GM19452 (cell line): ENCODE data around the gene RAPGEF3.
A peak's percentile ranks its signal among the peaks of the same experiment; 100 is the strongest.

Source experiments
- ATAC-seq: cut with Tn5 transposase; IDR thresholded peaks from one replicate; pipeline ENCODE4 v1.9.1; 2021; ENCODE audit not compliant: unreplicated experiment

Gene RAPGEF3

DNA sequence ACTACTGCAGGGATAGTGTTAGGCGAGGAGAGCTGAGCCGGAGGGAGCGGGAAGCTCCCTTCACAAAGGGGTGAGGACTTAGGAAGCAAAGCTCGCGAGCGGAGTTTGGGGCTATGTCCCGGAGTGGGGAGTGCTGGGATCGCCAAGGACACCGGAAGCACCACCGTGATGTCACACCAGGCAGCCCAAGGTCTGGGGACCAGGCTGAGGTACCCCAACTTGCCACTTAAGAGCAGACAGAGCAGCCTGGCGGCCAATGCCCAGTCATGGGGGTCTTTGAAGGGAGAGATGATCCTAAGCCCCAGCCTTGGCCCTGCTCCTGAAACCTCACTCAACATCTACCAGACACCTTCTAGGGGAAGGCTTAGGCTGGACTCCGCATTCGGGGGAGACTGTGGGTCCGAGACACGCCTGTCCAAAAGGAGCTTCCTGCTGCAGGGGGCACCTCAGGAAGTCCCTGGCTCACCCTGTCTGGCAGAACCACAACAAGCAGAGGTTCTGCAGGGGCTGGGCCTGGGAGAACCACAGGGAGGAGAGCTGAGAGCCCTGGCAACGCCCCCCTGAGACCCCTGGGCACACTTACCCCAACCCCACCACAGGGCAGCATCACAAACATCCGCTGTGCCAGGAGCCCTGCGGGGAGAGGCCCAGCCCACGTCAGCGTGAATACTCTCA is 32.1 kb upstream of the RAPGEF3 start:
- ATAC-seq = no peak

DNA sequence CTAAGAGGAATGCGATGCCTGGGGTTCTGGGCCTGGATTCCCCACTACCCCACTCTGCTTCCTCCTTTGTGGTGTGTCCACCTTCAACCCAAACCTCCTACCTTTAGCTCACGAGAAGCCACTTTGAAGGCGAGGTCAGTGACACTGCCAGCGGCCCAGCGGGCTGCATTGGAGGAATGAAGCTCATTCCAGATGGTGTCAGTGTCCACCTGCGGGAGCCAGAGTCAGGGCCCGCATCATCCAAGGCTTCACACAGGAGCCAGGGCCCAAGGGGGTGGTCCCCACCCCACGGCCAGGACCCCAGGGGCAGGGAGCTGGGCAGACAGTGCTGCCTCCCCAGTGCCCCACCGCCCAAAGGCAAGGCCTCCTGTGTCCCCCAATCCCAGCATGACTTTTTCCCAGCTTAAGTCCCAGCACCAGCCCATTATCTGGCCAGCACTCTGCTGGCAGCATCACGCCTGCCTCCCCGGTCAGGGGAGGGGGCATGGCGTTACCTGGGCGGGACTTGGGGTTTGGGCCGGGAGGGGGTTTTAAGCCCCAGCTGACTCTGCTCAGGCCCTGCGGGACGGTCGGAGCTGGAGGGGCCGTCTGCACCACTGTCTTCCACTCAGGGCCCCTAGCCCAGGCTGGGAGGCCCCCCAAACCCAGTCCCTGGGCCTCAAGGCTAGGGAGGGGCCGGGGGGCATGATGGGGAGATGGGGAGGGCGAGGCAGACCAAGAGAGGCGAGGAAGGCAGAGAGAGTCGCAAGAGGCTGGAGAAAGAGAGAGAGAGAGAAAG is 31.2 kb upstream of the RAPGEF3 start:
- ATAC-seq = no peak

DNA sequence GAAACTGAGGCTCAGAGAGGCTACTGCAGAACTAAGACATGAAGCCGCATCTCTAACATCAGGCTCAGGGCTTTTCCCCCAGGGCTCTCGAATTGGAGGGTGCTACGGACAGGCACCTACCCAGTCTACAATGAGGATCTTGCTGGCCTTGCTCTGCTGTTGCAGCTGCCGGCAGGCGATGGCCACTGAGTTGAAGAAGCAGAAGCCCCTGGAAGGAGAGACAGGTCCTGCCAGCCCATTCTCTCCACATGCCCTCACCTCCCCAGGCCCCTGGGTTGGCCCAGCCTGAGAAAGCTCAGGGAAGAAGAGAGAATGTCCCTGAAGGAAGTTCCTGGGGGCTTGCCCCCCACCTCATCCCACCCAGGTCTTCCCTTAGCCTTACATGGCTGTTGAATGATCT is 30.5 kb upstream of the RAPGEF3 start:
- no peak for ATAC-seq

DNA sequence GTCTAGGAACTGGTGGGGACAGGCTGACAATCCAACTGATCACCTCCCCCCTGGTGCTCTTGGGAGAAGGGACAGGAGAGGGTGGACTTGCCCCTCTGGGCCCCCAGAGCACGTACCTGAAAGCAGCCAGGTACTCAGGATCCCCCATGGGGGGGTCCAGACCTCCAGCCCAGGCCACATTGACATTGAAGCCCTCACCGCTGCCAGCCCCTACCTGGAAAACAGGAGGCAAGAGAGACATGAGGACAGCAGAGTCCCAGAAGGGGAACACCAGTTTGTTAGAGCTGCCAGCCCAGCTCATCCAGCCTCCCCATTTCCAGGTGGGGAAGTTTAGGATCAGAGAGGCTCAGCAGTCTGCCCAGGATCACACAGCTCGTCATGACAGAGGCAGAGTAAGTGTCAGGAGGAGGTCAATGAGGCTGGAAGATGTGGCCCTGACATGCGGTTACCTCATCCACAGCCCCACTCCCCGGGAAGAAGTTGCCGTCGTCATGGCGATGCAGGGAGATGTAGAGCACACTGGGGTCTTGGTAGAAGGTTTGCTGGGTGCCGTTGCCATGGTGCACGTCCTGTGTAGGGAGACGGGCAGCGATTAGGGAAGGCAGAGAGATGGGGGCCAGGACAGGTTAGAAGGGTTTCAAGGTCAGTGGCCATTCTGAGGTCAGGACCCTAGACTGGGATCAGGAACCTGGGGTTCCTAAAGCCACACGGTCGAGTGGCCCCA is 29.1 kb upstream of the RAPGEF3 start:
- no peak for ATAC-seq

DNA sequence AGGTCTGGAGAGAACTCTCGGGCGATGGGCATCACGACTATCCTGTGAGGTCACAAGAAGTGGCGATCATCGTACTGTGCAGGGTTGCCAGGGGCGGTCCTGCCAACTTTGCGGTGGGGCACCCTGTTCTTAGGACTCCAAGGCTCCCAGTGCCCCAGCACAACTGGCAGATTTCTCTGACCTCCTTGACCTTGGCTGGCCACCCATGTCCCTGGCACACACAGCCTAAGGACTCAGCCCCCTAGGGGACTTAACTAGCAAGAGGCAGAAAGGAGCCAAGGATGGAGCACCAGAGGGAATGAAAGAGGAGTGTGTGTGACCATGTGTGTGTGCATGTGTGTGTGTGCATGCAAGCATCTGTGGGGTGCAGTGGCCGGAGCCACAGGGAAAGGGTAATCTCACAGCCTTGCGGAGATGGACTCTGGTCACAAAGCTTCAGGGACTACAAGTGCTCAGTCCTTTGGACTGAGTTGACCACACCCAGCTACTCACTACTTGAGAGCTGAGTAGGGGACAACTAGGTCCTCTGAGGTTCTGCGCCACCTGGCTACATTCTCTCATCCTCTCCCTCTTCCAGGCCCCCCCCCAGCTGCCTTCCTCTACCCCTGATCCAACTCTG is 28.1 kb upstream of the RAPGEF3 start:
- ATAC-seq = no peak

DNA sequence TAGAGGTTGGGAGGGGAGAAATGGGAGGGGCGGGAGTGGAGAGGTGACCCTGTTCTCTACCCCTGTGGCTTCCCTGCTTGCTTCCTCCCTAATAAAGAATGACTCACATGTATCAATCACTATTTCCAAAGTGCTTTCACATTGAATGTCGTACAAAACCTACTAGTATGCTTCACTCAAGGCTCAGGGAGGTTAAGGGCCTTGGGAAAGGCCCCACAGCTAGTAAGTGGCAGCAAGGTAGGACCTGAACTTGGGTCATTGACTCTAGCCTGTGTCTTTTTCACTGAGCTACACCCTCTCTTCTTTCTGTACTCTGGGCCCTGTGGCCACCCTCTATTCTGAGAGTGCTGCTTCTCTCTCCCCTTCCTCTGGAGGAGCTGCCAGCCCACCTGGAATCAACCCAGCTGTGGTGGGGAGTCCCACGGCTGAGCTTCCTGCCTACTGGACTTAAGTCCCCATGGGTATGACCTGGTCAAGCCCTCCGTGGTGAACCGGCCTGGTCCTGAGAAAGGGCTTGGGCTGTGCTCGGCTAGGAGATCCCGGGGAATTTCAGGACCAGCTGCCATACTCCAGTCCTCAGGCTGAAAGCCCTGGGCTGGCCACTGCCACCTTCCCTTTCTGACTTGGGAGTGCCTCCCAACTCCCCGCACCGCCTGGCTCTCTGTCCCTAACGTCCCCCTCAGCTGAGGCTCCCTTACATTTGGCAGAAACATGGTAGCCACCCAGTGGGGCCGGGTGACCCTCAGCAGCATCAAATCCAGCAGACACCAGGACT is 27.4 kb upstream of the RAPGEF3 start:
- no peak for ATAC-seq

DNA sequence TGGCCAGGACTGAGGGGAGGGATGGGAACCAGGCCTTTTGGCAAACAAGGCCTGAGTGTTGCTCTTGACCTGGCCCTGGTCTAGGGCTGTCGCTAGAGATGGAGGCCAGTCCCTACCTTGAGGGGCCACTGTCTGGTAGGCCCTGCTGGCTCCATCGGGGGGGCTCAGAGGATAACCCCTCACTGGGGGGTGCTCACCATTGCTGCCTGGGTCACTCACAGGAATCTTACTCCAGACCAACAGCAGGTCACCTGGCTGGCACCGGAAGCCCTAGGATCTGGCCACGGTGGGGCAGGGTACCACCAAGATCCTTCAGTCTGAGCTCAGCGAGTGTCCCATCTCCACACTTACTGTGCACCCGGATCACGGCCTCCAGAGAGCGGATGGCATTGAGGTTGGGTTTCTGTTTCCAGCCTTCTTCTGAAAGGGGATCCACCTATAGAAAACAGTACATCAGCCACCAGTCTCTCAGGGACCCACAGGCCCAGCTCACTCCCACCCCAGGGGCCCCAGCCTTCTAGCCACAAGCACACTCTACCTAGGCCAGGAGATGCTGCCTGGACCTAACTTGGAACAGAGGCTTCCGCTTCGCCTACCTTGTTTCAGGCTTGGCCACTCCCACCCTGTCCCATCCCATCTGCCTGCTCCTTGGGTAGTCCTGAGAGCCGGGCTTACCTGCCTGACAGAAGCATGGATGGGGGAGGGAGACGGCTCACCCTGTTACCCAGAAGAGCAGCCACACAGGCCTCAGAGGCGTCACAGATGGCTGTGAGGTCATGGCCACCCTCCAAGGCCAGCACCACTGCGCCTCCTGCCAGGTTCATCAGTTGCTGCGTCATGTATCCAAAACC is 26.6 kb upstream of the RAPGEF3 start:
- no peak for ATAC-seq

DNA sequence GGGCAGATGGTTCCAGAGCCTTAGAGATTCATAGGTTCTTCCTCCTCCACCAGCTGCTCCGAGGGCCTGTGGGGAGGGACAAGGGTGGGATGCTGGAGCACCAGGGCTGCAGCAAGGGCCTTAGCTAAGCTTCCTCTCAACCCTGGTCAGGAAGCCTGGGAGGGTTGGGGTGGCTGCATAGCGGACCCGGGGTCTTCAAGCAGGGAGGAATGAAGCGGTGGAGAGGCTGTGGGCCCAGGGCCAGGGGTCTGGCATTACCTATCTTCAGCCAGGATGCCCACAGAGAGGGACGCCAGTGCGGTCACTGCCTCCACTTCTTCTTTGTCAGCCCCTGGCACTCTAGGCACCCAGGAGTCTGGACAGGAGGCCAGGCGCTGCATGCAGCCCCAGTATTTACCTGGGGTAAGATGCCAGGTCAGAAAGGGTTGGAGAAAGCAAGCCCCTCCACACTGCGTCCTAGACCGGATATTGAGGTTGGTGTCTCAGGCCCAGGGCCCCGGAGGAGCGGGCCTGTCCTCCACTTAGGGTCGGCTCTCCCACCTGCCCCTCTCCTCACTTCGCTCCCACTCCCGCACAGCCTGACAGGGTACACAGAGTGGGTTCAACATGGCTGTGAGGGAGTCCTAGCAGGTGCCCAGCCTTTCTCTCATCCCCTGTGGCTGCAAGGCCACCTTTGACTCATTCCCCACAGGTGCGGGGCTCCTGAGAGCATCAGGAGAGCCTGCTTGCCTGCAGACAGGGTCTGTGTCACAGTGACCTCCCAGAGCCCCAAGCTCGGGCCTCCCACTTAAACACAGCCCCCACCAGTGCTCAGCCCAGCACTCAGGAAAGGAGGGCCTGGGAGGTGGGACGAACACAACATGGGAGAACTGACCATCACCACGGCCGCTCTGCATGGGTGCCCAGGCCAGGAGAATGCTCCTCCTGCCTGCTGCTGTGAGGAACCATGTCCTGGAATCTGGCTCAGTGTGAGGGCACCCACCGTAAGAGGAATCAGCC is 25.4 kb upstream of the RAPGEF3 start:
- ATAC-seq = no peak

DNA sequence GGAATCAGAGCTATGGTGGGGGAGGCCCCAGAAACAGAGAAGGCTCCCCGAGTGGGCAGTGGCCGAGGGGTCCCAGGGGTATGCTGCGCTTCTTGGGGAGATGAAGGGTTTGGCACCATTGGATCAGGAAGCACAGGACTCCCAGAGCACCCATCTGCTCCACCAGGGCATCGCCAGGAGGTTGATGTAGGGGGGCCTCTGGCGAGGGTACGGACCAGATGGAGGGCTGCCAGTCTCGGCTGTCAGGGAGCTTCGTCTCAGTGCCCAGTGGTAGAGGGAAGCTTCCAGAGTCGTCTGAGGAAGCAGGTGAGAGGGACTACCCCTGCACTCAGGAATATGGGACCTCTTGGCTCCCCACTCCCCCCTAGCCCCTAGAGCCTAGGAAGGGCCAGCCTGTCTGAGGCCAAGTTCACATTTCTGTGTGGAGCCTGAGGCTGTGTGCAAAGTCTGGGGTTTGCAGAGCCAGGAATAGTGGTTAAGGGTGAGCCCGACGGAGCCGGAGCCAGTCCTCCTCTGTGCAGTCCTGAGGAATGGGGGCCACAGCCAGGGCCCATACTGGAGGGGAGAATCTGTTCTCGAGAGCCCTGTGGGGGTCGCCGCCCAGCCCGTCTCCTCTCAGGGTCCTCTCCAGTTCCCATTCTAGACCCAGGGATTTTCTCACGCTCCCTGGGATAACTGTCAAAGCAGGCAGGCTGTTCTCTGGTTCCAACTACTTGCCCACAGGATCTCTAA is 24.5 kb upstream of the RAPGEF3 start:
- ATAC-seq = no peak

DNA sequence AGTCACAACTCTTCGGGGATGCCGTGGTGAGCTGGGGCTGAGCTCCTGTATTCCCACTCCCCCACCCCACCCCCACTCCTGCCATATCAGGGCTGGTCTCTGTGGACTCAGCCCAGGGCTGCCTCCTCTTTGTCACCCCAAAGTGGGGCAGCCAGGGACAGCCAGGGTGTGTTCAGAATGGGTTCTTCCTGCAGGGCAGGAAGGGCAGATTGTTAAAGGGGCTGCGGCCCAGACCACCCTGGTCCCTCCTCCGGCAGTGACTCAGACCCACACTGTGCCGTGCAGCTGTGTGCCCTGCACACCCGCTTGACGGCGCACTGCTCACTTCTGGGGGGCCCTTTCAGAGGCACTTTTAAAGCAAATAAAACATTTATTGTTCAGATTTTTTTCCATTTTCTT is 23.7 kb upstream of the RAPGEF3 start:
- no peak for ATAC-seq

DNA sequence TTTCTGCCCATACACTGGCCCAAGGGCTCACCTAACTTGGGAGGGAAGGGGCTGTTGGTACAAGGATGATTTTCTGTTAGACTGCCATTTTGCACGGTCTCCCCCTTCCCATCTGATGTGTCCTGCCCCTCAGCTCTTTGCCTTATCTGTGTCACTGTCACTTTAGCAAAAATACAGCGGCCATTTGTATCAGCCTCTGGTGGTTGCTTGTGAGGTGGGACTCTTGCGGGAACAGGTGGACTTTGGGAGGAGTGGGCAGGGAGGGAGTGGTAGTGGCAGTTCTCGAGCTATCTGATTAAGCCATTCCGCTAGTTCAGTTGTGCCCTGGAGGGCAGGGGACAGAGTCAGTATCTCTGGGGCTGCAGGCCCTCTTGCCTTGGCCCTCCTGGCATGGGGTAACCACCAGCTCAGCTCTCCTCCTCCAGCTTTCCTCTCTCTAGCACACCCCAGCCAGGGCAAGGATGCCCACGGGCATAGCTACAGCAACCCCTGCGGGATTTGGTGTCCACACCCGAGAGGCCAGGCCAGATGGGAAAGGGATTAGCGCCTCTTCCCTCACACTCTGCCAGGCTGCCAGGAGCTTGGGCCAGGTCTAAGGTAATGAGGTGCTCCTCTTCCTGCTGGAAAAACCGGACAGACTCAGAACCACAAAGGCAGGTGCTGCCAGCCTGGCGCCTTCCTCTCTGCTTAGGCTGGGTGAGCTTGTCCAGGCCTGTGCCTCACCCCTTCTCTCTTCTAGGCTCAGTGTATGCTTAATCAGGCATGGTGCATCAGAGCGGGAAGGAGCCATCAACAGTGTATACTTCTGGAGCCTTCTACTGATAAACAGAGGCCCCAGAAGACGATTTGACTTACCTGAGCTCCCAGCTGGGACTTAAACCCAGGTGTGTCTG is 23.0 kb upstream of the RAPGEF3 start:
- ATAC-seq = no peak

DNA sequence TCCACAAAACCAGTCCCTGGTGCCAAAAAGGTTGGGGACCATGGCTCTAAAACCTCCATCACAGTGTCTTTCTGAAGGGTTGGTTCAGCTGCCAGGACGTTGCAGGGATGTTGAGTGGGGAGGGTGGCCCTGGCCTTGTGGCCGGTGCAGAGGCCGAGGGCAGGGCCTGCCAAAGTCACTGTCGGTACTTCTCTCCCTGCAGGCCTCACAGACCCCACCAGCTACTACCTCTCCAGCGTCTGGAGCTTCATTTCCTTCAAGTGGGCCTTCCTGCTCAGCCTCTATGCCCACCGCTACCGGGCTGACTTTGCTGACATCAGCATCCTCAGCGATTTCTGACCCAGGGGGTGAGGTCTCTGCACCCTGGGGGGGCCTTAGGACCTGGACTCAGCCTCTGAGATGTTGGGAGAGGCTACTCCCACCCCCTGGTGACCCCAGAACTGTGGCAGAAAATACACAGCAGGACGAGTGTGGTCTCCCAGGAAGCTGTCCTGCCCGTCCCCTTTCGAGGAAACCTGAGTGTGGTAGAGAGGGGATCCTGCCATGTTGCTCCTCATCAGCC is 21.3 kb upstream of the RAPGEF3 start:
- no peak for ATAC-seq

DNA sequence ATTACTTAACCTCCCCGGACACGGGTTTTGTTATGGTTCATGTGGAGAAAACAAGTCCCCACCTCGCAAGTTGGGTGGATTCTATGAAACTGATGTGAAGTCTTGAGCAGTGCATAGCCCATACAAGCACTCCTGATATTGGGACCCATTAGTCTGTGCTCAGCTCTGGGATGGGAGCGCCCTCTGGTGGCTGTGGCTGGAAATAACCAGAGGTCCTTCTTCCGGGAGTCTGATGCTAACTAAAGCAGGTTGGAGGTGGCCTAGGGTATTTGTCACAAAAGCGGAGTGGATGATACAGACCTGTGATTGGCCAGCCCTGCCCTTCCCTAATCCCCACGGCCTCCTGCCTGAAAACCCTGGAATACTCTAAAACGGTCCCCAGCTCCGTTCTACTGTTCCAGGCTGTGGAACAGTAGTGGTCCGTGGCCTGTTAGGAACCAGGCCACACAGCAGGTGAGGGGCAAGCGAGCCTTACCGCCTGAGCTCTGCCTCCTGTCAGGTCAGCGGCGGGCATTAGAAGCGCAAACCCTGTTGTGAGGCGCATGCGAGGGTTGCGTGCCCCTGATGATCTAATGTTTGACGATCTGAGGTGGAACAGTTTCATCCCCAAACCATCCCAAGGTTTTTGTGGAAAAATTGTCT is 20.7 kb upstream of the RAPGEF3 start:
- ATAC-seq = peak; percentile 93

DNA sequence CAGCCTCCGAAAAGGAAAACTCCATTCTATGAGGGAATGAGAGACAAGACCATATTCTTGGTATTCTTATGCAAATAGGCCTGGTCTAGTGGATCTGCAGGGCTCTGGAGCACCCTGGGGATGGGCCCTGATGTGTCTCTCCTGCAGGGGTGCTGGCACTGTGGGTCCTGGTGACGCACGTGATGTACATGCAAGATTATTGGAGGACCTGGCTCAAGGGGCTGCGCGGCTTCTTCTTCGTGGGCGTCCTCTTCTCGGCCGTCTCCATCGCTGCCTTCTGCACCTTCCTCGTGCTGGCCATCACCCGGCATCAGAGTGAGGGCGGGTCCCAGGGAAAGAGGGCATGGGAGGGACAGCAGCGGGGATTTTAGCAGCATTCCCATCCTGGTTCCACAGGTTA is 20.2 kb upstream of the RAPGEF3 start:
- ATAC-seq = no peak

DNA sequence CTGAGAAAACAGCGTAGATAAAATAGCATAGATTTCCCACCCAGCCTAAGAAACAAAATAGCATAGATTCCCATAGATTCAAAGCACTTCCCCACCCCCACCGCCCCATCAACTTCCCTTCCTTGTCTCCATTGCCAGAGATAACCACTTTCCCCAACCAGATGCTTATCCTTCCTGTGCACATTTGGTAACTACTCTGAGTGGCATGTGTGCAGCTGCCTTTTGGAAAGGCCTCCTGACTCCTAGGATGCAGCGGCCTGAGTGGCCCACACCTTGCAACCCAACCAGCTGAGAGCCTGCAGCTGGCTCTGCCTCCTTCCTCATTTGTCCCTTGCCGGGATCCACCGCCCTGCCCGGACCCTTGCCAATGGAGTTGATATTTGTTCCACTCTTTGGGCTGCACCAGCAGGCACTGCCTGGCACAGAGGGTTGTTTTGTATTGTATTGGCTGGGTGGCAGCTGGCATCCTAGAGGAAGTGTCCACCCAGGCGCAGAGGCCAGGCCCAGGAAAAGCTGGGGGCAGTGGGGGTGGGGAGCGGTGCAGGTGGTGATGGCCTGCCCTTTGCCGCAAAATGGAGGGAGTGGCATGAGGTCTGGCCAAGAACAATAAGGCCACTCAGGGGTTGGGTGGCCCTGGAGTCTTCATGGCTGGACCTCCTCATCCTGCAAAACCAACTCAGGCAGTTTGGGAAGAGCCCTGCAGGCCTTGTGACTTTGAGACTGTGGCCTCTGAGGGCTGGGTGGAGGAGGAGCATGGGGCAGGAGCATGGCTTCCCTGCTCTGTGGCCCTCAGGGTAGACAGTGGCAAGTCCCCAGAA is 19.3 kb upstream of the RAPGEF3 start:
- ATAC-seq = no peak
